HUDEP-2 (cell line): Measurements from ENCODE around the gene NCAPG2.
"Not testable (repeated sequence)": the region's sequence is repeated elsewhere in the genome, so short reads cannot be mapped to it uniquely, and the experiment has no call there.

Source experiments
- DNase-seq, 76 experiments: peaks; one replicate each; lab custom pipeline; 2025; ENCODE audit not compliant: unreplicated experiment in 76 of 76; lab: John Stamatoyannopoulos, UW

NCAPG2 gene

DNA sequence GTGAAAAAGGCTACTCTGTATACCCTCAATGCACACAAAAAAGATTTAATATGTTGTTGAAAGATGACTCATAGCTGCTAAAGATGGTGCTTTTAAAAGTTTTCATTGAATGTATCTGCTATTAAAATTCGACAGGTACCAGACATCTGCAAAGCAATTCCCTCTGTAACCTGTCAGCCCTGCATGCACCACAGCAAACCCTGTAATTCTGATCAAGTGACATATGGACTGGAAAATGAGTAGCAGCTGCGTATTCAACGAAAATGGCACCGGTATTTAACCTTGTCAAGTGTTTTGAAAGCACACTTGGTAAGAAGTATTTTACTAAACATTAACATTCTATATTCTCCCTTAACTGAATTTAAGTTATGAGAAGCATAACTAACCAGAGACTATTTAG lies 58.8 kb downstream of the NCAPG2 start:
- DNase-seq: no peak

DNA sequence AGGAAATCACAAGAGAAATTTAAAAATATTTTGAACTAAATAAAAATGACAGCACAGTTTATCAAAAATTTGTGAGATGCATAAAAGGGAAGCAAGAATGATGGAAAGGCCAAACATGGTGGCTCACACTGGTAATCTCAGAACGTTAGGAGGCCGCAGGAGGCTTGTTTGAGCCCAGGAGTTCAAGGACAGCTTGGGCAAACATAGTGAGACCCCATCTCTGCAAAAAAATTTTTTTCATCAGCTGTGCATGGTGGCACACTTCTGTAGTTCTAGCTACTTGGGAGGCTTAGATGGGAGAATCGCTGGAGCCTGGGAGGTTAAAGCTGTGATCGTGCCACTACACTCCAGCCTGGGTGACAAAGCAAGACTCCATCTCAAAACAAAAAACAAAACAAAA lies 62.5 kb downstream of the NCAPG2 start:
- DNase-seq: no peak

DNA sequence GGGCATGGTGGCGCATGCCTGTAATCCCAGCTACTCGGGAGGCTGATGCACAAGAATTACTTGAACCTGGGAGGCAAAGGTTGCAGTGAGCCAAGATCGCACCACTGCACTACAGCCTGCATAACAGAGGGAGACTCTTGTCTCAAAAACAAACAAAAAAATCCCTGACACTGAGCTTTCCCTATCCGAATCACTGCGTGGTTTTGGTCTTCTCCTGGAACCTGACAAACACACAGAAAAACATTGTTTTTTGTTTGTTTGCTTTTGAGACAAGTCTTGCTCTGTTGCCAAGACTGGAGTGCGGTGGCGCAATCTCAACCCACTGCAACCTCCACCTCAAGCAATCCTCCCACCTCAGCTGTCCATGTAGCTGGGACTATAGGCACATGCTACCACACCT lies 66.6 kb downstream of the NCAPG2 start:
- no peak for DNase-seq

DNA sequence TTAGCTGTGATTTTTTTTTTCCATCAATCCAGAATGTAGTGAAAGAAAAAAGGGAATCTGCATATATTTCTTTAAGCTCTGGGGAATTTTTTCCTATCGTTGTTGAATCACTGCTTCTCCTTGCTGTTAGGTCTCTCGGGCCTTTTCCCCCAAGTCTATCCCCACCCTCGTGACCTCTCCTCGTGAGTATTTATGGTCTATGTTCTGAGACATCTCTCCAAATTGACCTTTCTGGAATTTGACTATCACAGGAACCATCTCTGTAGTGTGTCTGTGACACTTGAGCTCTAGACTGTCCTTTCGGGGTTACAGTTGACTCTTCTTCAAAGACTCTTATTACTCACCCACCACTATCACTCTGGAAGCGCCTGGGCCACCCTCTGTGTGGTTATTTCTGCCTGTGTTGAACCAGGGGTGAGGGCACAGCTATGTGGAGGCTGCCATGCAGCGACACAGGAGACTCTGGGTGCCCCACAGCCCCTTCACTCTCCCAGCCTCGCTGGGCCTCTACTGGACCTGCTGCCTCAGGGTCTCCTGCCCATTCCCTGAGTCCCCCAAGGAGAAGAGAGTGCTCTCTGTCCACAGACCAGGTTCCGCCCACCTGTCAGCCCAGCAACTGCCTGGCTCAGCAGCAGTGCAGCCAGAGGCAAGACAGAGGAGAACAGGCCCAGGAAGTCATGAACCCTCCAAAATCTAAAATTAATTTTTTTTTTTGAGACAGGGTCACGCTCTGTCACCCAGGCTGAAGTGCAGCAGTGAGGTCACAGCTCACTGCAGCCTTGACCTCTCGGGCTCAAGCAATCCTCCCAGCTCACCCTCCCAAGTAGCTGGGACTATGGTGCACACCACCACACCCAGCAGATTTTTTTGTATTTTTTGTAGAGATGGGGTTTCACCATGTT lies 71.3 kb downstream of the NCAPG2 start:
- no peak for DNase-seq

DNA sequence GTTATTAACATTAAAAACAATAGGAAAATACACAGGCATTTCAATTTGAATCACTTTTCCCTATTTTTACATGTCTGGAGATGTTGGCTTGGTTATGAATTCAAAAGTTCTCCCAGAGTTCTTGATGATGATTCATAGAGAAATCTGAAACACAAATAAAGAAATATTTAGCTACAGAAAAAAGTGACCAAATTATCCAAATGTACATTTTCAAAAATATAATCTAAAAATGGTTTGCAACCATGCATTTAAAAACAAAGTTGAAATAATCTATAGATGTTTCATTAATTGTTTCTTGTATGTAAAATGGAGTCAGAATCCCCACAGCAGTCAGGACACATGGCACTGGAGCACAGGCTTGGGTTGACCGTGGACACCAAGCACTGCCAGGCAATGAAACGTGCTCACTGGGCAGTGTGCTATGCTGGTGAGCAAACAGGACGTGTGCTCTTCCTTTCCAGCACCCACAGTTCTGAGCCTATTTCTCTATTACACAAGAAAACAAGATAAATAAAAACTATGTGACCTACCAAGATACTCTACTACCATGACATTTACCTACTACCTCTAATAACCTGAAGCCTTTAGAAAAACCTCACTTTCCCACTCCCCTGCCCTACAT lies 72.9 kb downstream of the NCAPG2 start:
- no peak for DNase-seq

DNA sequence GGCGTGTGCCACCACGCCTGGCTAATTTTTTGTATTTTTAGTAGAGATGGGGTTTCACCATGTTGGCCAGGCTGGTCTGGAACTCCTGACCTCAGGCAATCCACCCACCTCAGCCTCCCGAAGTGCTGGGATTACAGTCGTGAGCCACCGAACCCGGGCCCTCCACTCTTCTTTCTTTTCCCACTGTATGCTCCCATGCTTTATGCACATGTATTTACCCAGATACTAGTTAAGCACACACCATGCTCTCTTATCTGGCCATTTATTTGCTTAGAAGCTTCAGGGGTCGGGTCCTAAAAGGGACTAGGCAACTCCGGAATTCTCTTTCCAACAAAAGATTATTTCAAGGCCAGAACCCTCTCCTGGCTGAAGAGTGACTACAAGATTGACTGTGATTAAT lies 78.3 kb downstream of the NCAPG2 start:
- DNase-seq: not testable (repeated sequence)

DNA sequence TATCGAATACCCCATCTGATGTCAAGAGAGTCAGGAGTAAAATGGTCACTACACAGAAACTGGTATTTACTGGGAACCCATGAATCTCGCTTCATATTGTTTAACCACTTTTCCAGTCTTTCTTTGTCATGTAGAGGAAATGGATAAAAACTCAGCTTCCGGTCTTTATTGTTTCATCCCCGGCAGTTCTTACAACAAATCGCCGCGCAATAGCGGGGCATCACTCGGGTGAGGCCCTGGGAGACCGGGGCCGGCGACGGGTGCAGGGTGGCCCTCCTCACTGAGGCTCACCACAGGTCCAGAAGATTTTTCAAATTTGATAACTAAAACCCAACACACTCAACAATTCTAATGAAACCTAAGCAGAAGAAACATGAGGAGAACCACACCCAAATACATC lies 81.4 kb downstream of the NCAPG2 start:
- DNase-seq: no peak

DNA sequence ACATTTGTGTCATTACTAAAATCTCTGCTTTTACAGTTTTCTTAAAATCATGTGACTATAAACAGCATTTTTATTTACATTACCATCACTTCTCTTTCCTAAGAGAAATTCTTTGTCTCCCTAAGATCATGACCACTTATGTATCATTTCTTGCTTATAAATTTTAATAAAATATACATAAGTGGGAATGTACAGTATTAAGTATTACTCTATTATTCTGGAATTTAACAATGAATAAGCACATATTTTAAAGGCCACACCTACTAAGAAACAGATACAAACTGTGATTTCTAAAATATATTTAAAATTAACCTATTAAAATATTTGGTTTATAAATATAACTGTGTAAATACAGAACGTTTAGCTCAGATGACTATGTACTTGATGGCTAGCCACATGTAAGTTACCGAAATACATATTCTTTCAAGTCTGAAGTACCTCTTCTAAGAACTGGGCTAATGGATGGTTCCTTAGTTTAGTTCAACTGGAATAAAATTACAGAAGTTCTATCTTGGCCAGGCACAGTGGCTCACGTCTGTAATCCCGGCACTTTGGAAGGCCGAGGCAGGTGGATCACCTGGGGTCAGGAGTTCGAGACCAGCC lies 83.7 kb downstream of the NCAPG2 start:
- no peak for DNase-seq

DNA sequence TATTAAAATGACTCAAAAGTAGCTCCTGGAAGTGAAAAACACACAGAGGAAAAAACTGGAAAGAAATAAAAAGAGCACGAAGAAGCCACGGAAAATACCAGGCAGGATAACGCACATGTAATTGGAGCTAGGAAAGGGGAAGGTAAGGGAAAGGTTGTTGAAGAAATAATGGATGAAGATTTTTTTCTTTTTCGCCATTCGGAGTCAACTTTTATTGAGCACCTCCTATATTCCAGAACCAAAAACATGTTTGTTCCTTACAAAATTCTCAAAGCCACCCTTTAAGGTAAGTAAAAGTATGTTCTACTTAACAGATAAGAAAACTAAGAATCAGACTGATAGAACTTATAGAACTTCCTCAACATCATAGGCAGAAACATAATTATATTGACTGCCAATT lies 84.2 kb downstream of the NCAPG2 start:
- no peak for DNase-seq

DNA sequence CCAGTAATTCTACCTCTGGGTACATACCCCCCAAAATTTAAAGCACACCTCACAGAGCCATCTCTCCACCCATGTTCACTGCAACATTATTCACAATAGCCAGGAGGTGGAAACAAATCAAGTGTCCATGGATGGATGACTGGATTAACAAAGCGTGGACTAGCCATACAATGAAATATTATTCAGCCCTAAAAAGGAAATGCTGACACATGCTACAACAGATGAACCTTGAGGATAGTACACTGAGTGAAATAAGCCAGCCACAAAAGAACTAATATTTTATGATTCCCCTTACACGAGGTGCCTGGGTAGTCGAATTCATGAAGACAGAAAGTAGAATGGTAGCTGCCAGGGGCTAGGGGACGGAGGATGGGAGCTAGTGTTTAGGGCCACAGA lies 85.9 kb downstream of the NCAPG2 start:
- no peak for DNase-seq

DNA sequence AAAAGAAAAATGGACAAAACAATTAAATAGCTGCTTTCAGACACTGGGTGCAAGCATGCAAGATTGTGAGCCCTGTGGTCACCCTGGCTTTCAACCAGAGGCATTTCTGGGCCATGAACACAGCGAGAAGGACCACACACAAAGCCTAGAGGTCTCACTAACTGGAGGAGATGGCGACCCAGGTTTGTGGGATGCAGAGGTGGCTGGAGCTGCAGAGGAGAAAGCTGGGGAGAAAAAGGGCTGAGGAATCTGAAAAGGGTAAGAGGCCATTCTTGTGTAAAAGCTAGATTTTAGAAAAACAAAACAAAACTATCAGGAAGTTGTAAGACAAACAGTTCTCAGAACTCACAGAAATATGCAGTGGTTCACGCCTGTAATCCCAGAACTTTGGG lies 86.9 kb downstream of the NCAPG2 start:
- DNase-seq: no peak

DNA sequence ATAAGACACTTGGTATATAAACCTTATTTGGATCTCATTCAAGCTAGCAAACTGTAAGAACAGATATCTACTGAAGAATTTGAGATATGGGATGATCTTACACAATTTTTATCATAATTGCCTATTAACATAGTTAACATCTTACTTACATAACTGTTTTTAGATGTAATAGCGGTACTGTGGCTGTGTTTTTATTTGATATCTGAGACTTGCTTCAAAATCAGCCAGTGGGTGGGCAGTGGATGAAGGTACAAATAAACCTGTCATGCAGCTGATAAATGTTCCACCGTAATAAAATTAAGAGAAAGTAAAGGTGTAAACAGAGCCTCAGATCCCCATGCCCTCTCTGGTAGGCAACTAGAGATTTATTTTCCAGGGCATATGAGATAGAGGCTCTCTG lies 88.6 kb downstream of the NCAPG2 start:
- no peak for DNase-seq

DNA sequence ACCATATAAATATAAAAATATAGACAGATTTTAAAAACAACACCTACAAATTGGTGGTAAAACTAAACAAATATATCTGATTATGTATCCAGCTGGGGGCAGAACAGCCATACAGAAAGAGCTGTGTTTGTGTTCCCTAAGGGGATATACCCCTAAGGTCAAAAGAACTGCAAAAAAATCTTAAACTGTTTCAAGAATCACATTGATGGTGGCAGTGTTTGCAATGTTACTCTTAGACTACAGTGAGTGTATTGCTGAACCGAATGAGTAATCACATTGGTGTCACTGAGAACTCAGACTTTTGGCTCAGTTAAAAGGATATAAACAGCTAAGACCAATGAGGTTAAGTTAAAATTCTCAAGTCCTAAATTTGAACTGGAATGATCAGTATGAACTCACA lies 89.9 kb downstream of the NCAPG2 start:
- no peak for DNase-seq

DNA sequence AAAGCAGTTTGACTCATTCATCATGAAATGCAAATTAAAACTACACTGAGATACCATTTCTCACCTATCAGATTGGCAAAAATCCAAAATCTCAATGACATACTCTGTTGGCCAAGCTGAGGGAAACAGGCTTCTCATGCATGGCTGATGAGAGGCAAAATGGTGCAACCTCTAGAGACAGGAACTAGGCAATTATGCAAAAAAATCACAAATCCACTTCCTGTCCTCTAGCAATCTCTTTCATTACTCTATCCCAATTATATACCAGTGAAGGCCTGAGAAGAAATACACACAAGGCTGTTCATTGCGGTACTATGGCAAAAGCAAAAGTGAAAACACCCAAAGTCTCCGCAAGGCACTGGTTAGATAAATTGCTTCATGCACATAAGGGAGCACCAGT lies 91.1 kb downstream of the NCAPG2 start:
- DNase-seq: peak in 1 of 76 experiments; percentile 2

DNA sequence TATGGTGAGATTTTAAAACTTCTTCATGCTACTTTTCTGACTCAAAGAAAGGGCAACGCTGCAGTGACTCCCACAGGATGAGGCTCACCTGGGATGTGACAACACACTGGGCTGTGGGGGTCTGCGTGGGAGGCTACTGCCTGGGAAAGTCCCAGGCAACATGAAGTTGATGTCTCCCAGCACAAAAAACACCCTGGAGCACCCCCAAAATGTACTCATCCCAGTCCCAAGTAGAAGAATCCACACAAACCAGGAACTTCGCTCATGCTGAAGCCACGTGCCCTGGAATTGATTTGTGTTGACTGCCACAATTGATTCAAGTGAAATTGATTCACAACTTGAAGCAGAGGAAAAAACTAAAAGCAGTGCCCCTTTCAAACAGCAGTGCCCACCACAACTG lies 92.1 kb downstream of the NCAPG2 start:
- no peak for DNase-seq

DNA sequence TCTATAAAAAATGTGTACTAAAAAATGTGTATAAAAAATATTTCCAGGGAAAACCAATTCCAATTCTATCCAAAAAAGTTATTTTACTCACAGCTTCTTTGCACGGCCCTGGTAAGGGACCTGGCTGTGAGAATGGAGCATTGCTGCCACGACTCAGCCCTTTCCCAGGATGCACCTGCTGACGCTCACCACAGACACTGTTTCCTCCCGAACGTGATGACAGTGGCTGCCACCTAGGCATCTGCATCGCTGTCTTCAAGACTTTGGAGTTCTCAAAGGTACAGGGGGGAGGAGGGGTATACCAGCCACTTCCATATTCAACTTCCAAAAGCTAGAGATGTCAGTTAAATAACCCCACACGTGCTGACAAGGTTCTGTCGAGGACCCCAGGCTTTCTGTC lies 93.1 kb downstream of the NCAPG2 start:
- DNase-seq: no peak

DNA sequence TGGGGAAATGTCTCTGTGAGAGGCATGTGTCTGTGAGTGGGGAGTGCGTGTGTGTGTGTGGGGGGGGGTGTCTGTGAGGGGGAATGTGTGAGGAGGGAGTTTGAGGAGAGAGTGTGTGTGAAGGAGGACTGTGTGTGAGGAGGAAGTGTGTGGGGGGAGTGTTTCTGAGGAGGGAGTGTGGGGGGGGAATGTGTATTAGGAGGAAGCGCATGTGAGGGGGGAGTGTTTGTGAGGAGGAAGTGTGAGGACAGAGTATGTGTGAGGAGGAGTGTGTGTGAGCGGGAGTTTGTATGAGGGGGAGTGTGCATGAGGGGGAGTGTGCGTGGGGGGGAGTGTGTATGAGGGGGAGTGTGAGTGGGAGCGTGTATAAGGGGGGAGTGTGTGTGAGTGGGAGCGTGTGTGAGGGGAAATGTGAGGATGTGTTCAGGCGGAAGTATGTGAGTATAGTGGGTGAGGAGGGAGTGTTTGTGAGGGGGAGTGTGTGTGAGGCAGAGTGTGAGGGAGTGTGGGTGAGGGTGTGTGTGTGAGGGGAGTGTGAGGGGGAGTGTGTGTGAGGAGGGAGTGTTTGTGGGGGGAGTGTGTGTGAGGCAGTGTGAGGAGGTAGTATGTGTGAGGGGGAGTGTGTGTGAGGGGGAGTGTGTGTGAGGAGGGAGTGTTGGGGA lies 95.2 kb downstream of the NCAPG2 start:
- no peak for DNase-seq

DNA sequence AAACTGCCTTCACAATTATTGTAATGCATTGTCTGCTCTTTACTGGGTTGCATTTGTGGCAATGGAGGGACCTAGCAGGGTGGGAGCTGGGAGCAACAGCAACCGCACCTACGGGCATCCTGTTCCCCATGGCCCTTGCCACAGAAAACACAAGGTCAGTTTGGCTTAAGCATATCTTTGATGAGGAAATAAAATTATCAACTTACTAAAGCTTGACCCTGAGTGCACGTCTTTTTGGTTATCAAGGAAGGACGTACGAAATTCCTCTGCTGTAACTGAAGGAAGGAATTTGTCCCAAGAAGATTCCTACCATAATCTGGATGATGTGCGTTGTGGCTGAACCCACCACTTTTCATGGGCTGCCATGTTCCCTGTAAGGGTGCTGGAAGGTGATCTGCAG lies 97.0 kb downstream of the NCAPG2 start:
- DNase-seq: no peak

DNA sequence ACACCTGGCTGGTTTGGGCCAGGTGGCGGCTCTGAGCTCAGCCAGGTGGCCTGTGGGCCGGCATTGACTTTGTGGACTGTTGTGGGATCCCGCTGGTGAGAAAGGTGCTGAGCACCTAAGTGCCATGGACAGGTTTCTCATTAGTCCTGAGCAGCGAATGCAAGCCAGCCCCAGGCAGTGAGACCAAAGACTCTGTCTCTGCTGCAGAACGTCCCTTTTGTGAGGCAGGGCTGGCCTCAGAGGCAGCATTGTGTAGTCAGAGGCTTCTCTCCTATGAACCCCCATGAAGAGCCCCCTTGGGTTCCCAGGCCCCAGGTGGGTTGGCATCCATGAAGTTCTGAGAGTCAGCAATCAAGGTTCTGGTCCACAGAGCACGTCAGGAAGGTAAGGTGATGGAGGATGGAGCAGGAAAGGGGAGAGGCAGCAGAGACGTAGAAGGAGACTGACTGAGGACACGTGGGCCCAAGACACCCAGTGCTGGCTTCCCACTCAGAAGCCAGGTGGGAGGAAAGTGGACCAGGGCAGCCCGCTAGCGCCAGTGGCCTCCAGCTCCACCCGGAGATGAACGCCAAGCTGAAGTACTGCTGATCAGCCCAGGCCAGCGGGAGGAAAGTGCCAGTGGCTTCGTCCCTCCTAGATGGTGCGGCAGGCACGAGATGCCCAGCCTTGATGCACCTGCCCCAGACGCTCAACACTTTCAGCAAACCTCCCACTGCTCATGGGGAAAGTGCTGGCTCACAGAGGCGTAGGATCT lies 97.8 kb downstream of the NCAPG2 start:
- DNase-seq: no peak

DNA sequence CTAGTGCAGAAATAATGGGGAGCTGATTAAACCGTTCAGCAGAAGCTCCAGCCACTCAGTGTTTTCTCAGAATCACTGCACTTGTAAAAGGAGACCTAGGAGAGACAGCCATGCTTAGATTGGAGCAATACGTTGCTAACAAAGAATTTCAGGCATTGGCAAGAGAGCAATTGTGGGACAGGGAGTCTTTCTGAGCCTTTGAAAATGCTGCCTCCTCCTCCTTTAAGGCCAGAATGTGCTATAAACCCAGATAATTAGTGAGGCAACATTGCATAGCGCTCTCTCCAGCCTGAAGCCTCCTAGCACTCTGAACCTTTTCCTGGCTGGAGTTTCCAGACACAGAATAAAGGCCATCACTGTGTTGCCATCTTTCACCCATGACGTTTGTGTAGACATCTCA lies 98.5 kb downstream of the NCAPG2 start:
- DNase-seq: no peak
